Mesendoderm (in vitro differentiated cells): ENCODE measurements around the gene MGMT.

Experiments
- DNase-seq: peaks from one replicate; pipeline ENCODE4 v3.0.0; 2013
- H2AK5ac ChIP-seq: 2 replicates; pipeline ENCODE4 v1.6.1; 2013; ENCODE audit warnings: low read length, inconsistent platforms
- H2BK120ac ChIP-seq: 2 replicates; pipeline ENCODE4 v1.6.1; 2013; ENCODE audit warnings: low read depth, mild to moderate bottlenecking, low read length, moderate library complexity, mixed read lengths
- H2BK15ac ChIP-seq: replicated peaks from 2 replicates; pipeline ENCODE4 v1.6.1; 2013; ENCODE audit warnings: low read depth, mild to moderate bottlenecking, moderate library complexity
- H2BK5ac ChIP-seq: 2 replicates; pipeline ENCODE4 v1.6.1; 2013; ENCODE audit warnings: low read length, inconsistent platforms
- H3K18ac ChIP-seq: 2 replicates; pipeline ENCODE4 v1.6.1; 2013; ENCODE audit warnings: mild to moderate bottlenecking, low read length, mixed read lengths
- H3K23ac ChIP-seq: one replicate; pipeline ENCODE4 v1.6.1; 2013; ENCODE audit warnings: low read length
- H3K27ac ChIP-seq: 2 replicates; pipeline ENCODE4 v1.5.1; 2013; ENCODE audit warnings: low read depth, mild to moderate bottlenecking, inconsistent platforms, low read length, moderate library complexity
- H3K27me3 ChIP-seq: 2 replicates; pipeline ENCODE4 v1.6.1; 2013; ENCODE audit warnings: low read length, control low read depth, mild to moderate bottlenecking, inconsistent platforms; ENCODE audit not compliant: insufficient read depth, poor library complexity
- H3K36me3 ChIP-seq: 2 replicates; pipeline ENCODE4 v1.6.1; 2013; ENCODE audit warnings: low read length, inconsistent platforms; ENCODE audit not compliant: control insufficient read depth, insufficient read depth
- H3K4ac ChIP-seq: one replicate; pipeline ENCODE4 v1.6.1; 2013; ENCODE audit warnings: low read depth, mild to moderate bottlenecking, low read length, moderate library complexity
- H3K4me1 ChIP-seq: 2 replicates; pipeline ENCODE4 v1.6.1; 2013; ENCODE audit warnings: low read depth, low read length, inconsistent platforms; ENCODE audit not compliant: control insufficient read depth
- H3K4me2 ChIP-seq: 2 replicates; pipeline ENCODE4 v1.6.1; 2013; ENCODE audit warnings: low read length
- H3K4me3 ChIP-seq: 2 replicates; pipeline ENCODE4 v1.5.1; 2013; ENCODE audit warnings: mild to moderate bottlenecking, low read length
- H3K56ac ChIP-seq: one replicate; pipeline ENCODE4 v1.6.1; 2013; ENCODE audit warnings: low read length
- H3K79me1 ChIP-seq: 2 replicates; pipeline ENCODE4 v1.6.1; 2013; ENCODE audit warnings: low read length, inconsistent platforms
- H3K79me2 ChIP-seq: 2 replicates; pipeline ENCODE4 v1.6.1; 2013; ENCODE audit warnings: mild to moderate bottlenecking, low read length; ENCODE audit not compliant: control insufficient read depth, insufficient read depth
- H3K9ac ChIP-seq: 2 replicates; pipeline ENCODE4 v1.6.1; 2013; ENCODE audit warnings: low read length, inconsistent platforms
- H4K5ac ChIP-seq: one replicate; pipeline ENCODE4 v1.6.1; 2013; ENCODE audit warnings: low read length
- H4K8ac ChIP-seq: one replicate; pipeline ENCODE4 v1.6.1; 2013; ENCODE audit warnings: low read depth, mild to moderate bottlenecking, control low read depth, low read length, moderate library complexity
- WGBS: extraction: QIAGEN DNeasy Blood & Tissue Kit; methylation state at CpG from one replicate; pipeline ENCODE4 v1.1.7; 2013; ENCODE audit warnings: low lambda C conversion rate, missing lambda C conversion rate; ENCODE audit not compliant: insufficient coverage; ENCODE audit errors: extremely low coverage; 5-methylcytosine and 5-hydroxymethylcytosine counted together

Gene MGMT

DNA sequence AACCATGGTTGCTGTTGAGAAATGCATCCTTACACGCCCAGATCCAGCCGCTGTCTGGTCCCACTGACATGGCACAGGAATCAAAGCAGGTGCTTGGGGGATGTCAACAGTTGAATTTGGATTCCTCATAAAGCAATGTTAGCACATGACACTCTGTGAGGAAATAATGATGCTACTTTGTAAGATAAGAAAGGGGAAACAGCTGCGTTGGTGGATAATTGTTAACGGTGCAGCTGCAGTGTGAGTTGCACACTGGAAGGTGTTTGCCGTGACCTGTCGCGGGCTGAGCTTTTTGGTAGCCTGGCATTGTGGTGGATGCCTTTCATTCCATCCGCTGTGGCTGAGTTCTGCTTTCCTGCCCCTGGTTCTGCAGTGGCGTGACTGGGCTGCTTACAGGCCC, 113.9 kb downstream of the MGMT start:
- no CpG with 5 or more reads among the region's 9 CpGs for WGBS
- H3K4me2 ChIP-seq: no peak overlapping the region
- no peak overlapping the region for H3K18ac ChIP-seq
- H4K8ac ChIP-seq: no peak overlapping the region
- no peak overlapping the region for H3K9ac ChIP-seq
- H3K56ac ChIP-seq: no peak overlapping the region
- no peaks in the 10 kb centered on the region for H3K27me3 ChIP-seq
- no peaks in the 10 kb centered on the region for H3K79me1 ChIP-seq
- no peak overlapping the region for H2AK5ac ChIP-seq
- no peak overlapping the region for H3K4me3 ChIP-seq
- H2BK120ac ChIP-seq: no peak overlapping the region
- H3K36me3 ChIP-seq: no peaks in the 10 kb centered on the region
- no peak overlapping the region for H3K27ac ChIP-seq
- H3K79me2 ChIP-seq: no peaks in the 10 kb centered on the region
- no peaks in the 10 kb centered on the region for H3K4me1 ChIP-seq
- no peak for DNase-seq
- no peak overlapping the region for H4K5ac ChIP-seq
- no peak overlapping the region for H3K4ac ChIP-seq
- H2BK15ac ChIP-seq: no peak overlapping the region
- no peak overlapping the region for H2BK5ac ChIP-seq
- no peak overlapping the region for H3K23ac ChIP-seq

DNA sequence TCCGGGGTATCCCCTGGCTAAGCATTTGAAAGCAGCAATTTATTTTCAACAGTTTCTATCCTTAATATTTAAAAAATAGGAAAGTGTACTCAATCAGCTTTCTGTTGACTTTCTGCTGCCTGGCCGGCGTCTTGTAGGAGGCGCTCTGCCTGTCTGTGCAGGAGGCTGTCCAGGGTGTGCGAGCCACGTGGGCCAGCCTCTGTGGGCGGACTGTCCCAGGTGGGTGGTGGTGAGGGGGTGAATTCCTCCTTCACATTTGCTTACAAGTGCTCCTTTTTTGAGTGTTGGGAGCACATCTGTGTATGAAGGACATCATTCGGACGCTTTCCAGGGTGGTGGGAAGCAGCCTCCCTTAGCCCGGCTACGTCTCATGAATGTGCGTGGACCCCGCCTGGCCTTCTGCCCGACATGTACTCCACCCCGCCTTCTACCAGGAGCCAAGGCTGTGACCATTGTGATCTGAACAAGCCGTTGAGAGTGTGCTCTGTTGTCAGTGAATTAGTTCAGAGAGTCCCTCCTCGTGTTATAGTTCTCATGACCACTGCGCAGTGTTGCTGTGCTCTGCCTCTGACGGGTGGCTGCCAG, 114.9 kb downstream of the MGMT start:
- H3K18ac ChIP-seq: no peak overlapping the region
- no peaks in the 10 kb centered on the region for H3K27me3 ChIP-seq
- H4K8ac ChIP-seq: no peak overlapping the region
- H2AK5ac ChIP-seq: no peak overlapping the region
- H3K79me2 ChIP-seq: no peaks in the 10 kb centered on the region
- no peak overlapping the region for H3K27ac ChIP-seq
- H2BK5ac ChIP-seq: no peak overlapping the region
- no CpG with 5 or more reads among the region's 19 CpGs for WGBS
- H3K36me3 ChIP-seq: no peaks in the 10 kb centered on the region
- H3K4ac ChIP-seq: no peak overlapping the region
- H3K56ac ChIP-seq: no peak overlapping the region
- H3K4me3 ChIP-seq: no peak overlapping the region
- no peaks in the 10 kb centered on the region for H3K79me1 ChIP-seq
- H2BK120ac ChIP-seq: no peak overlapping the region
- no peaks in the 10 kb centered on the region for H3K4me1 ChIP-seq
- no peak for DNase-seq
- no peak overlapping the region for H4K5ac ChIP-seq
- no peak overlapping the region for H3K23ac ChIP-seq
- no peak overlapping the region for H3K9ac ChIP-seq
- H3K4me2 ChIP-seq: no peak overlapping the region
- no peak overlapping the region for H2BK15ac ChIP-seq

DNA sequence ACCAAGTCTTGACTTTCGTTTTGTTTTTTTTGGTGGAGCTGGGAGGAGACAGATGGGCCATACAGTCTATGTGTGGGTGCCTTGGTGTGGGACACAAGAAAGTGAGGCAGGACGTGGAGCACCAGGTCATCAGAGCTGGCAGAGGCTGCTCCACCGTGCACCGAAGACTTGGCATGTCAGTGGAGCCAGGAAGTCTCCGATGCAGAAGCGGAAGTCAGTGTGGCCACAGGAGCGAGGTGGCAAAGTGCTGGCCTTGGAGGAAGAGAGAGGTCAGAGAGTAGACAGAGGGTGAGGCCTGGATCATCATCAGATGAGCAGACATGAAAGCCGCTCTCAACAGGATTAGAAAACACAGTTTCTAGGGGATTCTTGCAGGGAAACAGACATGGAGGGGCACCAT, 116.8 kb downstream of the MGMT start:
- DNase-seq: no peak
- no peak overlapping the region for H3K56ac ChIP-seq
- no peak overlapping the region for H2AK5ac ChIP-seq
- H3K9ac ChIP-seq: no peak overlapping the region
- H3K27ac ChIP-seq: no peak overlapping the region
- H3K27me3 ChIP-seq: no peaks in the 10 kb centered on the region
- no peak overlapping the region for H2BK120ac ChIP-seq
- H3K79me2 ChIP-seq: no peaks in the 10 kb centered on the region
- H2BK5ac ChIP-seq: no peak overlapping the region
- H3K4me3 ChIP-seq: no peak overlapping the region
- H3K79me1 ChIP-seq: no peaks in the 10 kb centered on the region
- H3K4me2 ChIP-seq: no peak overlapping the region
- WGBS: no CpG with 5 or more reads among the region's 8 CpGs
- H3K36me3 ChIP-seq: no peaks in the 10 kb centered on the region
- no peak overlapping the region for H4K5ac ChIP-seq
- no peak overlapping the region for H4K8ac ChIP-seq
- H3K18ac ChIP-seq: no peak overlapping the region
- H3K4me1 ChIP-seq: no peaks in the 10 kb centered on the region
- no peak overlapping the region for H3K4ac ChIP-seq
- no peak overlapping the region for H2BK15ac ChIP-seq
- H3K23ac ChIP-seq: no peak overlapping the region

DNA sequence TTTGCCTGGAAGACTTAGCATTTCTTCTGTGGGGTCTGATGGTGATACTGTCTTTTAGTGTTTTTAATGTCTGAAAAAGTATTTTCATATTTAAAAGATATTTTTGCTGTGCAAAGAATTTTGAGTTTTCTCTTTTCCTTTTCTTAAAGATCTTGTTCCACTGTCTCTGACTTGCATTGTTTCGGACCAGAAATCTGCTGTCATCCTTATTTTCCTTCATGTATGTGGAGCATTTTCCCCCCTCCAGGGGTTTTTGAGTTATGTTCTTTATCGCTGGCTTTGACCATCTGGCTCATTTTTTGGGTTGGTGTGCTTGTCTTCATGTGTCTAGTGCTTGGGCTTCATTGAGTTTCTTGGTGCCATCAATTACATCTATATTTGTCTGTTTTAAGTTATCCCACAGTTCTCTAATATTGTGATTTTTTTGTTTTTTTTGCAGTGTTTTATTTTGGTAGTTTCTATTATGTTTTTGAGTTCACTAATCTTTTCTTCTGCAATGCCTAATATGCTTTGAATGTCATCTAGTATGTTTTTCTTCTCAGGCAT, 119.9 kb downstream of the MGMT start:
- Histone ChIP-seq H3K9ac (no peak overlapping the region), H3K36me3 (no peaks in the 10 kb centered on the region), H4K8ac (no peak overlapping the region), H3K27me3 (no peaks in the 10 kb centered on the region), H3K79me2 (no peaks in the 10 kb centered on the region), H3K23ac (no peak overlapping the region), H2BK15ac (no peak overlapping the region), H3K4me2 (no peak overlapping the region), H4K5ac (no peak overlapping the region), H2BK120ac (no peak overlapping the region), H3K27ac (no peak overlapping the region), H3K79me1 (no peaks in the 10 kb centered on the region), H3K4me1 (no peaks in the 10 kb centered on the region), H3K4me3 (no peak overlapping the region), H2AK5ac (no peak overlapping the region), H3K18ac (no peak overlapping the region), H3K4ac (no peak overlapping the region), H3K56ac (no peak overlapping the region), H2BK5ac (no peak overlapping the region)
- no CpG with 5 or more reads among the region's 2 CpGs for WGBS
- DNase-seq: peak; percentile 26

DNA sequence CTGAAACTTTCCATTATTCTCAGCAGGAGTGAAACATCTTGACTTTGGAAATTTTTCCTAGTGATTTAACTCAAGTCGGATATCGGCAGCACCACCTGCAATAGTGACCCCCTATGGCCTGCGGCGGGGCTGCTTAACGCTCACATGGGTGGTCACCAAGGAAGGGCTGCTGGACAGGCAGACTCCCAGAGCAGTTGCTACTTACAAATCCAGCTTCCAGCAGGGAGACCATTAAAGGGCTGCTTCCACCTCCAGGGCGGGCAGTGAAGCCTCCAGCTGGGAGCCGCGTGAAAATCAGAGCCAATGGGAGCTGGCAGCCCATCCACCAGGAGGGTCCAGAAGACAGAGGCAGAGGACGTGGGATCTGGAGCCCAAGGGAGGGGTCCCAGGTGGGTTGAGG, 122.5 kb downstream of the MGMT start:
- H3K27ac ChIP-seq: no peak overlapping the region
- no CpG with 5 or more reads among the region's 9 CpGs for WGBS
- no peak overlapping the region for H2BK15ac ChIP-seq
- no peaks in the 10 kb centered on the region for H3K36me3 ChIP-seq
- DNase-seq: no peak
- no peak overlapping the region for H3K9ac ChIP-seq
- no peaks in the 10 kb centered on the region for H3K79me1 ChIP-seq
- H3K18ac ChIP-seq: no peak overlapping the region
- no peak overlapping the region for H3K56ac ChIP-seq
- no peak overlapping the region for H3K4me3 ChIP-seq
- peaks cover 1% of the 10 kb centered on the region for H3K4me1 ChIP-seq
- H3K27me3 ChIP-seq: no peaks in the 10 kb centered on the region
- H3K23ac ChIP-seq: no peak overlapping the region
- H3K4ac ChIP-seq: no peak overlapping the region
- no peak overlapping the region for H3K4me2 ChIP-seq
- no peak overlapping the region for H4K8ac ChIP-seq
- H2BK5ac ChIP-seq: no peak overlapping the region
- H4K5ac ChIP-seq: no peak overlapping the region
- H3K79me2 ChIP-seq: no peaks in the 10 kb centered on the region
- no peak overlapping the region for H2AK5ac ChIP-seq
- H2BK120ac ChIP-seq: no peak overlapping the region

DNA sequence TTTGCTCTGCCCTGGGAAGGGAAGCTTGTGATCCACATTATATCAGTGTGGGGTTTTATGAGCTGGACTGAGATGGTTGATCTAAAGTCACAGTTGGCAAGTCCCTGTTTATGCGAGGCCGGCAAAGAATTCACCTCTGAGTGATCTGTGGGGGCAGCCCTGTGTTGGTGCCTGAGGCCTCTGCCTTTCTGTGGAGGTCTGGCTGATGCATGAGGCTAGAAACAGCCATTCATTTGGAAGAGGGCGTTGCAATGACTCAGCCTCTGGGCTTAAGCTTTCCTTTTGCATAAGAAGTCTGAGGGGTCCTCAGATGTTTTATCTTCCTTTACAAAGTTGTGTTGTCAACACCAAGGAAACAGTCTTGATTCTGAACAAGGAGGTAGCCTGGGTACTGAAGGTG, 126.9 kb downstream of the MGMT start:
- Histone ChIP-seq H2AK5ac (no peak overlapping the region), H3K56ac (no peak overlapping the region), H3K36me3 (no peaks in the 10 kb centered on the region), H3K27ac (no peak overlapping the region), H3K79me1 (no peaks in the 10 kb centered on the region), H3K4me3 (no peak overlapping the region), H4K8ac (no peak overlapping the region), H3K4me1 (peaks cover 1% of the 10 kb centered on the region), H4K5ac (no peak overlapping the region), H3K27me3 (no peaks in the 10 kb centered on the region), H2BK15ac (no peak overlapping the region), H3K9ac (no peak overlapping the region), H3K23ac (no peak overlapping the region), H2BK5ac (no peak overlapping the region), H3K4ac (no peak overlapping the region), H3K4me2 (no peak overlapping the region), H3K18ac (no peak overlapping the region), H2BK120ac (no peak overlapping the region), H3K79me2 (no peaks in the 10 kb centered on the region)
- WGBS: no CpG with 5 or more reads among the region's 3 CpGs
- DNase-seq: peak; percentile 53
